Fibroblast of villous mesenchyme (primary cell): ENCODE results near the gene ZFYVE16. TPM values are rescaled to one million over a fixed set of nuclear protein-coding genes. Genes with fewer than 3 reads are reported as not detected.

Source experiments
- DNase-seq: peaks from one replicate; pipeline ENCODE4 v3.0.0-alpha.2; 2010; ENCODE audit warnings: low read depth
- H3K4me3 ChIP-seq: 2 replicates; pipeline ENCODE4 v1.5.1; 2011; ENCODE audit warnings: low read depth, mild to moderate bottlenecking, low read length
- CTCF ChIP-seq: IDR thresholded peaks from 2 replicates; pipeline ENCODE4 v1.5.1; 2012; ENCODE audit warnings: low read depth, mild to moderate bottlenecking, low read length; ENCODE audit not compliant: insufficient read depth
- total RNA-seq: library from RNA; depleted of rRNA; stranded (reverse); fragments of >200 nt; gene quantifications from 2 replicates; pipeline ENCODE4 v1.2.3, GENCODE V29; 2012

Gene ZFYVE16
- total RNA-seq, 1 donor = 40.6 TPM

GRCh38 chr5:80474929-80475328 lies 67.1 kb downstream of the ZFYVE16 start:
- peak; percentile 52 for DNase-seq
- H3K4me3 ChIP-seq = no peak overlapping the region
- TF ChIP-seq CTCF = no peak

- H3K4me3 ChIP-seq = no peak overlapping the region
- TF ChIP-seq CTCF = no peak
- no peak for DNase-seq
Observed at GRCh38 chr5:80479713-80480112, 71.8 kb downstream of the ZFYVE16 start.

GRCh38 chr5:80480354-80480753 lies 72.5 kb downstream of the ZFYVE16 start:
- no peak overlapping the region for H3K4me3 ChIP-seq
- TF ChIP-seq CTCF = no peak

GRCh38 chr5:80481019-80481893 lies 73.4 kb downstream of the ZFYVE16 start:
- DNase-seq = peak; percentile 66
- peak; percentile 91 for TF ChIP-seq CTCF
- no peak overlapping the region for H3K4me3 ChIP-seq

More at GRCh38 chr5:80480354-80480753, 72.5 kb downstream of the ZFYVE16 start:
- no peak for DNase-seq

- no peak for TF ChIP-seq CTCF
- no peak for DNase-seq
- H3K4me3 ChIP-seq = no peak overlapping the region
Observed at GRCh38 chr5:80482578-80482977, 74.7 kb downstream of the ZFYVE16 start.

- no peak overlapping the region for H3K4me3 ChIP-seq
- no peak for TF ChIP-seq CTCF
- DNase-seq = no peak
Observed at GRCh38 chr5:80483636-80484232, 75.9 kb downstream of the ZFYVE16 start.

- peak overlapping the region; percentile 80 for H3K4me3 ChIP-seq
- TF ChIP-seq CTCF = no peak
- no peak for DNase-seq
Observed at GRCh38 chr5:80487444-80487828, 79.6 kb downstream of the ZFYVE16 start.
